Measurements from ENCODE around the gene UFC1.

The UFC1 gene

GRCh38 chr1:161196111-161196510 is 42.3 kb downstream of the UFC1 start:
- DNase-seq, result no peak

- no peak for DNase-seq
These were observed 43.0 kb downstream of the UFC1 start for GRCh38 chr1:161196521-161197451.

- DNase-seq, result no peak
These were observed 43.9 kb downstream of the UFC1 start for GRCh38 chr1:161197560-161198193.

GRCh38 chr1:161198194-161198896 is 44.6 kb downstream of the UFC1 start:
- no peak for DNase-seq

GRCh38 chr1:161198897-161199431 is 45.2 kb downstream of the UFC1 start, which contains the start of gene ADAMTS4:
Gene ADAMTS4, minus strand, starts transcription at chr1:161199054. Its CDS starts 427 bp downstream, at chr1:161198627.
- peak; percentile 52 for DNase-seq

GRCh38 chr1:161199506-161200139 is 45.8 kb downstream of the UFC1 start:
- no peak for DNase-seq

- DNase-seq, result no peak
These were observed 46.7 kb downstream of the UFC1 start for GRCh38 chr1:161200421-161200991.

- DNase-seq, result no peak
These were observed 47.4 kb downstream of the UFC1 start for GRCh38 chr1:161200992-161201835.

- peak; percentile 83 for DNase-seq
These were observed 48.3 kb downstream of the UFC1 start, which contains the start of gene NDUFS2 for GRCh38 chr1:161201836-161202712. Gene NDUFS2, plus strand, starts transcription at chr1:161202367. Its CDS starts 19 bp downstream, at chr1:161202386.

GRCh38 chr1:161206411-161207140 is 52.8 kb downstream of the UFC1 start:
- no peak for DNase-seq

- DNase-seq, result no peak
These were observed 53.4 kb downstream of the UFC1 start for GRCh38 chr1:161207173-161207572.

Data from GOT3 (cell line).